Measurements from ENCODE around the gene MARCO. TPM values are rescaled to one million over a fixed set of nuclear protein-coding genes. Genes with fewer than 3 reads are reported as not detected.

Gene MARCO
- total RNA-seq (2021) (not detected in 2 replicates), Bru-seq, nascent RNA (not detected), BruChase-seq, experiment 1, labeled RNA remaining after a 2-hour chase (not detected), BruChase-seq, experiment 2, labeled RNA remaining after a 6-hour chase (not detected)
- long read RNA-seq: 0 reads

GRCh38 chr2:118942031-118942430, at the start of gene MARCO:
MARCO (plus strand) TSS chr2:118942194; CDS start chr2:118942301, 107 bp downstream.
- H3K4me1 ChIP-seq (replicated peaks; ENCODE audit: insufficient read depth): peaks cover 22% of the 10 kb centered on the region
- no peak within 1 kb of the TSS for H3K4me3 ChIP-seq
- DNase-seq: no peak
- no peaks in the 10 kb centered on the region for H3K27me3 ChIP-seq (ENCODE audit: insufficient read depth, low read depth)
- no peaks in the 10 kb centered on the region for H3K9me3 ChIP-seq (ENCODE audit: insufficient read depth, low read depth)
- H3K36me3 ChIP-seq (ENCODE audit: low read depth): no peaks in the 10 kb centered on the region
- H3K79me2 ChIP-seq (ENCODE audit: low read depth): no peaks in the 10 kb centered on the region
- H3K9me2 ChIP-seq (ENCODE audit: insufficient read depth): no peaks in the 10 kb centered on the region
- H3K4me2 ChIP-seq: peak within 1 kb of the TSS; percentile 50
- no TSS peak for BruUV-seq (replicated peaks)
- CTCF ChIA-PET: no interaction called here
- POLR2A ChIA-PET (ENCODE audit: unreplicated experiment): no interaction called here
- H4K20me1 ChIP-seq (ENCODE audit: insufficient read depth): no peaks in the 10 kb centered on the region
- intact Hi-C loops (cut with micrococcal nuclease; ENCODE audit: unreplicated experiment): no loop called here
- no peak for TF ChIP-seq EZH2 (IDR thresholded peaks at IDR 0.05; ENCODE audit: low read depth)
- no peak for TF ChIP-seq CTCF (conservative IDR thresholded peaks at IDR 0.05)
- H3F3A ChIP-seq (ENCODE audit: insufficient read depth, low read depth): peaks cover 18% of the 10 kb centered on the region
- H3K27ac ChIP-seq: peak within 1 kb of the TSS; percentile 74
- H2AFZ ChIP-seq: peak within 1 kb of the TSS; percentile 52

GRCh38 chr2:118893100-118893499, 48.9 kb upstream of the MARCO start:
- Histone ChIP-seq H3K9me2 (ENCODE audit: insufficient read depth) (no peaks in the 10 kb centered on the region), H3K4me2 (no peak overlapping the region), H3K27me3 (ENCODE audit: insufficient read depth, low read depth) (no peaks in the 10 kb centered on the region), H2AFZ (no peak overlapping the region), H3K27ac (no peak overlapping the region), H3K9me3 (ENCODE audit: insufficient read depth, low read depth) (peaks cover 9% of the 10 kb centered on the region; the same call in 1 of the 2 replicates), H3K79me2 (ENCODE audit: low read depth) (no peaks in the 10 kb centered on the region), H4K20me1 (ENCODE audit: insufficient read depth) (no peaks in the 10 kb centered on the region), H3K4me1 (replicated peaks; ENCODE audit: insufficient read depth) (no peaks in the 10 kb centered on the region), H3F3A (ENCODE audit: insufficient read depth, low read depth) (no peaks in the 10 kb centered on the region), H3K36me3 (ENCODE audit: low read depth) (no peaks in the 10 kb centered on the region), H3K4me3 (no peak overlapping the region)
- ChIA-PET CTCF (no interaction called here), POLR2A (ENCODE audit: unreplicated experiment) (no interaction called here)
- BruUV-seq (replicated peaks): no TSS peak
- no peak for TF ChIP-seq EZH2 (IDR thresholded peaks at IDR 0.05; ENCODE audit: low read depth)
- TF ChIP-seq CTCF (conservative IDR thresholded peaks at IDR 0.05): no peak
- intact Hi-C loops (cut with micrococcal nuclease; ENCODE audit: unreplicated experiment): no loop called here
- DNase-seq: no peak

- POLR2A ChIA-PET (ENCODE audit: unreplicated experiment): no interaction called here
- no TSS peak for BruUV-seq (replicated peaks)
- CTCF ChIA-PET: no interaction called here
Observed at GRCh38 chr2:118902266-118903028, 39.5 kb upstream of the MARCO start.

More at GRCh38 chr2:118902266-118903028, 39.5 kb upstream of the MARCO start:
- Histone ChIP-seq H3K4me3 (no peak overlapping the region), H3K27ac (no peak overlapping the region), H3K4me2 (no peak overlapping the region), H3K4me1 (replicated peaks; ENCODE audit: insufficient read depth) (peaks cover 7% of the 10 kb centered on the region), H3K27me3 (ENCODE audit: insufficient read depth, low read depth) (no peaks in the 10 kb centered on the region), H3K9me3 (ENCODE audit: insufficient read depth, low read depth) (no peaks in the 10 kb centered on the region), H3F3A (ENCODE audit: insufficient read depth, low read depth) (no peaks in the 10 kb centered on the region), H3K9me2 (ENCODE audit: insufficient read depth) (no peaks in the 10 kb centered on the region), H3K79me2 (ENCODE audit: low read depth) (no peaks in the 10 kb centered on the region), H2AFZ (no peak overlapping the region), H4K20me1 (ENCODE audit: insufficient read depth) (no peaks in the 10 kb centered on the region), H3K36me3 (ENCODE audit: low read depth) (no peaks in the 10 kb centered on the region)
- intact Hi-C loops (cut with micrococcal nuclease; ENCODE audit: unreplicated experiment): no loop called here
- DNase-seq: peak in 1 of 2 experiments; percentile 70
- TF ChIP-seq CTCF (conservative IDR thresholded peaks at IDR 0.05) (no peak), EZH2 (IDR thresholded peaks at IDR 0.05; ENCODE audit: low read depth) (no peak)

All from PC-9 (cell line).